Hepatocyte (in vitro differentiated cells): ENCODE data around the gene ZBTB5.

Experiments used
- CTCF ChIP-seq: fragments of 200-600 bp; sonication (generic); IDR thresholded peaks from 2 replicates; pipeline ENCODE4 v1.5.1; 2016; ENCODE audit warnings: antibody characterized with exemption, mild to moderate bottlenecking; ENCODE audit not compliant: poor library complexity
- EZH2 ChIP-seq: fragments of 200-600 bp; sonication (generic); IDR thresholded peaks from 2 replicates; pipeline ENCODE4 v1.6.1; 2016; ENCODE audit warnings: antibody characterized with exemption, mild to moderate bottlenecking, borderline replicate concordance

DNA sequence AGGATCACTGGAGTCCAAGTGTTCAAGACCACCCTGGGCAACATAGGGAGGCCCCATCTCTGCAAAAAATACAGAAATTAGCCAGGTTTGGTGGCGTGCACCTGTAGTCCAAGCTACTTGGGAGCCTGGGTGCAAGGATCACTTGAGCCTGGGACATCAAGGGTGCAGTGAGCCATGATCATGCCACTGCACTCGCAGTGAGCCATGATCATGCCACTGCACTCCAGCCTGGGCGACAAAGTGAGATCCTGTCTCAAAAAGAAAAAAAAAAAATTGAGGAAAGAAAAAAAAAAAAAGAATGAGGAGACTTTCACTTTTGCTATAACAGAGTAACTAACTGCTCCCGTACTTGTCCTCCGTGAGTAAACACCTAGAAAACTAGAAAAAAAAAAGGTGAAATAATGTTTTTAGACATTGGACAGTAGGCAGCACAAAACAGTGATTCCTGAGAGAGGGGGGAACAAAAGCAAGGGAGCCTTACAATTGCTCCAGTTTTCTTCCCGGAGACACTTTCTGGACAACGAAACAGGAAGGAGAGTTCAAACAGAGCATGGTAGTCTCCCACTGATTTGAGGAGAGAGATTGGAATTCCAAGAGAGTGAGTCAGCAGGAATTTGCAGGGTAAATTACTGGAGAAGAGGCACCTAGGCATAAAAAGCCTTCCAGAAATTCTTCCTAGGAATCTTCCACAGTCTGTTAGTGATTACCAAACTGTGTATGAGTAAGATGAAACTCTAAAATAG, 6.9 kb upstream of the ZBTB5 start:
- no peak for TF ChIP-seq CTCF
- no peak for TF ChIP-seq EZH2
